Progenitor cell of endocrine pancreas (in vitro differentiated cells): ENCODE data around the gene URB1. TPM values are rescaled to one million over a fixed set of nuclear protein-coding genes. Genes with fewer than 3 reads are reported as not detected.

Experiments
- DNase-seq: peaks from one replicate; pipeline ENCODE4 v3.0.0; 2021; ENCODE audit warnings: low spot score; ENCODE audit not compliant: unreplicated experiment
- H3K27ac Mint-ChIP-seq: 2 replicates; pipeline ENCODE4 v1.8.0; 2021; ENCODE audit warnings: mild to moderate bottlenecking, moderate library complexity, mixed read lengths
- H3K27me3 Mint-ChIP-seq: 2 replicates; pipeline ENCODE4 v1.8.0; 2021; ENCODE audit warnings: mixed read lengths
- H3K36me3 Mint-ChIP-seq: 2 replicates; pipeline ENCODE4 v1.8.0; 2022; ENCODE audit warnings: mixed read lengths; ENCODE audit not compliant: insufficient read depth
- H3K4me1 Mint-ChIP-seq: 2 replicates; pipeline ENCODE4 v1.8.0; 2021; ENCODE audit warnings: low read depth, mixed read lengths
- H3K4me3 Mint-ChIP-seq: 2 replicates; pipeline ENCODE4 v1.8.0; 2021; ENCODE audit warnings: low read depth, mild to moderate bottlenecking, moderate library complexity, mixed read lengths
- H3K9me3 Mint-ChIP-seq: 2 replicates; pipeline ENCODE4 v1.8.0; 2021; ENCODE audit warnings: low read depth, mixed read lengths
- CTCF ChIP-seq: fragments of 200-600 bp; sonication (generic); IDR thresholded peaks from one replicate; pipeline ENCODE4 v1.5.0; 2021; ENCODE audit warnings: antibody characterized with exemption, mild to moderate bottlenecking; ENCODE audit not compliant: unreplicated experiment
- total RNA-seq: library from RNA; stranded (reverse); gene quantifications from 2 replicates; pipeline ENCODE4 v1.2.1, GENCODE V29; 2021

Gene URB1
- total RNA-seq, 1 donor from 2014 or later, result 17.1 TPM

GRCh38 chr21:32387151-32387550, 5.7 kb downstream of the URB1 start:
- no peak for TF ChIP-seq CTCF
- H3K4me3 Mint-ChIP-seq, result no peak overlapping the region
- no peak for DNase-seq
- no peaks in the 10 kb centered on the region for H3K9me3 Mint-ChIP-seq
- H3K36me3 Mint-ChIP-seq, result peaks cover 13% of the 10 kb centered on the region
- H3K4me1 Mint-ChIP-seq, result peaks cover 6% of the 10 kb centered on the region
- H3K27ac Mint-ChIP-seq, result no peak overlapping the region
- H3K27me3 Mint-ChIP-seq, result no peaks in the 10 kb centered on the region

GRCh38 chr21:32386195-32386870, 6.5 kb downstream of the URB1 start:
- H3K36me3 Mint-ChIP-seq, result peaks cover 13% of the 10 kb centered on the region
- H3K9me3 Mint-ChIP-seq, result no peaks in the 10 kb centered on the region
- H3K27ac Mint-ChIP-seq, result no peak overlapping the region

GRCh38 chr21:32383812-32384211, 9.0 kb downstream of the URB1 start:
- H3K27ac Mint-ChIP-seq, result no peak overlapping the region
- no peaks in the 10 kb centered on the region for H3K4me1 Mint-ChIP-seq
- no peak overlapping the region for H3K4me3 Mint-ChIP-seq
- peaks cover 12% of the 10 kb centered on the region for H3K36me3 Mint-ChIP-seq
- TF ChIP-seq CTCF, result no peak
- H3K9me3 Mint-ChIP-seq, result no peaks in the 10 kb centered on the region
- no peak for DNase-seq
- H3K27me3 Mint-ChIP-seq, result no peaks in the 10 kb centered on the region

More at GRCh38 chr21:32386195-32386870, 6.5 kb downstream of the URB1 start:
- H3K4me3 Mint-ChIP-seq, result no peak overlapping the region
- no peaks in the 10 kb centered on the region for H3K27me3 Mint-ChIP-seq
- TF ChIP-seq CTCF, result no peak
- no peak for DNase-seq
- peaks cover under 1% of the 10 kb centered on the region for H3K4me1 Mint-ChIP-seq

GRCh38 chr21:32382108-32382644, 10.6 kb downstream of the URB1 start:
- DNase-seq, result no peak
- no peaks in the 10 kb centered on the region for H3K27me3 Mint-ChIP-seq
- peaks cover 15% of the 10 kb centered on the region for H3K36me3 Mint-ChIP-seq
- no peak overlapping the region for H3K27ac Mint-ChIP-seq
- no peaks in the 10 kb centered on the region for H3K9me3 Mint-ChIP-seq
- TF ChIP-seq CTCF, result no peak
- no peak overlapping the region for H3K4me3 Mint-ChIP-seq
- H3K4me1 Mint-ChIP-seq, result peaks cover 5% of the 10 kb centered on the region

- Mint-ChIP-seq H3K4me3 (no peak overlapping the region), H3K36me3 (peaks cover 15% of the 10 kb centered on the region), H3K27ac (no peak overlapping the region), H3K4me1 (peaks cover 5% of the 10 kb centered on the region), H3K27me3 (no peaks in the 10 kb centered on the region), H3K9me3 (no peaks in the 10 kb centered on the region)
- TF ChIP-seq CTCF, result no peak
- no peak for DNase-seq
Observed at GRCh38 chr21:32381571-32381970, 11.2 kb downstream of the URB1 start.
